Activated effector memory CD4-positive, alpha-beta T cell treated with Interleukin-2 at 50 U/mL for 16 hours (primary cell): ENCODE data around the gene GJC1.
A peak's percentile ranks its signal among the peaks of the same experiment; 100 is the strongest.

Source experiments
- DNase-seq: peaks from one replicate; pipeline ENCODE4 v3.0.0-alpha.2; 2020

GJC1 gene

DNA sequence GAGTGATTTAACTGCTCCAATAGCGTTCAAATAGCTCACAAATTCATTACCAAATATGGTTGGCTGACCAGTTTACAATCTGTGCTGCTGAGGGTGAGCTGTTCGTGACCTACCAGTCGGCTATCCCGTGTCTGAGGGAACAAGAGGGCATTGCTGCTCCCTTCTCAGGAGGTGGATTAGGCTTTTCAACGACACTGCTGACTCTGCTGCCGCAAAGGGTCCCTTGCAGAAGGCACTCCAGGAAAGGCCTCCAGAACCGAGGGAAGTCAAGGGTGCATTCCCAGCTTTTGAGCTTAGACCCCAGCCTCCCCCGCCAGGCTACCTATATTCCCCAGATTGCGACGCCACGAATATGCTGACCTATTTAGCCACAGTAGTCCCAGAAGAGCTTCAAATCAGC lies 32.3 kb downstream of the GJC1 start:
- no peak for DNase-seq

DNA sequence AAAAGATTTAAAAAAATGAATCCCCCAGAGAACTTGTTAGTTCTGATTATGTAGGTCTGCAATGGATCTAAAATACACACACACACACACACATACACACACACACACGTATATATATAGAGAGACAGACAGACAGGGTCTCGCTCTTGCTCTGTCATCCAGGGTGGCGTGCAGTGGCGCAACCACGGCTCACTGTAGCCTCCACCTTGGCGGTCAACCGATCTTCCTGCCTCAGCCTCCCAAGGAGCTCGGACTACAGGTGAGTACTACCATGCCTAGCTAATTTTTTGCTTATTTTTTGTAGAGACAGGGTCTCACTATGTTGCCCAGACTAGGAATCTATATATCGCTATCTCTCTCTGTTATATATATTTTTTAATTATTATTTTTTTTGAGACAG lies 33.4 kb downstream of the GJC1 start:
- DNase-seq: no peak

DNA sequence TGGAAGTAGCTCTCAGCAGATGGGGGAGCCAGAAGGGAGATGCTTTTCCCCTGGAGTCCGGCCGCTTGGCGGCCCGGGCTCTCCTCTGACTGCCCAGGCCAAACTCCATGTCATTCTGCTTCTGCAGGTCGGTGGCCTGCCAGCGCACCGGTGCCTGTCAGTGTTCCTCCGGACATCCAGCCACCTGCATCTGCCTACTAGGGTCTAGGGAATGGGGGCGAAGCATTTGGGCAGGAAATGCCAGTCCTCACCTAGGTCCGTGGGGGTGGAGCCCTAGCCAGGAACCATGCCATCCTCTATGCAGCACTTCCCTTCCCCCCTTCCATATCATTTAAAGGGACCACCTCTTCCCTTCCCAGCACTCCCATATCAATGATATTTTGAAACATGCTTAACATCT lies 34.2 kb downstream of the GJC1 start:
- no peak for DNase-seq

DNA sequence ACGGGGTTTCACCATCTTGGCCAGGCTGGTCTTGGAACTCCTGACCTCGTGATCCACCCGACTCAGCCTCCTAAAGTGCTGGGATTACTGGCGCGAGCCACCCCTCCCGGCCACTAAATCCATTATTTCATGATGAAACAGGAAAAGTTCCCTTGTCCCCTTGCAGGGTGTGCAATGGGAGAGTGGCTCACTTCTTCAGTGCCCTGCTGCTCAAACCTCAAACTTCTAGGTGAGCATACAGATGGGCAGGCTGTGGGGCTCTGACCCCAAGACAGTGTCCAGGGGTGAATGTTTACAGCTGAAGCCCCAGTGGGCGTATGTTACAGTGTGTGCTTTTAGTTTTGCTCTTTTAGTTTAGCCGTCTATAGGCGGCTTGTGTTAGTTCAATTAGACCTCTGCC lies 34.7 kb downstream of the GJC1 start:
- DNase-seq: no peak

DNA sequence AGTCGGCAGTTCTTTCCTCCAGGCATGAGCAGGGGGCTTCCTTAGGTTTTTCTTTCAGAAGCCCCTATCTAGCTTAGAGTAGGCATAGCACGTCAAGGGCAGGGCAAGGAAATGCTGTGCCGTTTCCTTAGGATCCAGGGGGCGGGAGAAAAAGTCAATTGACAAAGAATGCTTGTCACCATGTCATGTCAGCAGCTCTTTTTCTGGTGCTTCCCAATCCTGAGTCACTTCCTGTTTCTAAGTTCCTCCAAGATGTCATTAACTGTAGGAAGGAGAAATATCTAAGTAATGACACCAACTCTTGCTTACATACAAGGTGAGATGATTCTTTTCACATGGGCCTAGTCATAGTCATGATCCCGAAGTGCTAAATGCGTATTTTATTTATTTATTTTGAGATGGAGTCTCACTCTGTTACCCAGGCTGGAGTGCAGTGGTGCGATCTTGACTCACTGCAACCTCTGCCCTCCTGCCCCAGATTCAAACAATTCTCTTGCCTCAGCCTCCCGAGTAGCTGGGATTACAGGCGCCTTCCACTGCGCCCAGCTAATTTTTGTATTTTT lies 35.2 kb downstream of the GJC1 start:
- no peak for DNase-seq

DNA sequence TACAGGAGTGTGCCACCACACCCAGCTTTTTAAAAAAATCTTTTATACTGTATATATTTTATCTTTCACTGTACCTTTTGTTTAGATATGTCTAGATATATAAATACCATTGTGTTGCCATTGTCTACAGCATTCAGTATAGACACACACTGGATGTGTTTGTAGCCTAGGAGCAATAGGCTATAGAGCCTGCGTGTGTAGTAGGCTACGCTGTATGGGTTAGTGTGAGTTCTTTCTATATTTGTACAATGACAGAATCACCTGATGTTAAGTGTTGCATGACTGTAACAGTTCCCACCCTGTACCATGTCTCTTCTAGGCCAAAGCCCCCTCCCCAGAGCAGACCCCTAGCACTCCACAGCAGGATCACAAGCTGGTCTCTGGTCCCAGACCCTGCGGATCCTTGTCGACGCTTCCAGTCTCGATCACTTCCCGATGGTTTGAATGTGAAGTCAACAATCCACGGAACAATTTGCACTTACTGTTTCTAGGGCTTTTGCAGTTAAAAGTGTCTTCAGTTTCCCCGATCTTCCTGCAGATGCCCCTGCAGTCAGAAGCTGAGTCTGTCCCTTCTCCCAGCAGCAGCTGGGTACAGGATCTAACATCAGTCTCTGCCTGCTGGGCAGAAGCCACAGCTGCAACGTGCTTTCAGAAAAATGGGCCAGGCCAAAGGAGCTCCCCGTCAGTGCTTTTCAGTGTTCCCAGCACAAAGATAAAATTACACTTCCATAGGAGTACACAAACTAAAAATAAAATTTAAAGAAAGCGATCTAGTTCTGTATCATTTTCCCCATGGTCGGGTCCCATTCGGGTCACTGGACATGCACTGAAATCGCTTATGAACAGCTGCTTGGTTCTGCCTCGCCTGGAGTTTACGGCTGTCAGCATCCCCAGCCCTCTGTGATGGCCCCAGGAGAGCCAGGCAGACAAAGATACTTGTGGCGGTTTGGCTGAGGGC lies 35.9 kb downstream of the GJC1 start:
- no peak for DNase-seq

DNA sequence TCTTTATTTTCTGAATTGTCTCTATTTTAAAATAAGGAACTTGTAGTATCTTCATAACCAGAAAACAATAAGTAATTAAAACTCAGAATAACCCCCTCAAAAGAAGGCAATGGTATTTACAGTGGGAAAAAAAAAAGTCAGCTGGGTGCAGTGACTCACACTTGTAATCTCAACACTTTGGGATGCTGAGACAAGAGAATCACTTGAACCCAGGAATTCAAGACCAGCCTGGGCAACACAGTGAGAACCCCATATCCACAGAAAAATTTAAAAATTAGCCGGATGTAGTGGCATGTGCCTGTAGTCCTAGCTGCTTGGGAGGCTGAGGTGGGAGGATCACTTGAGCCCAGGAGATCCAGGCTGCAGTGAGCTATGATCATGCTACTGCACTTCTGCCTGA lies 37.8 kb downstream of the GJC1 start:
- DNase-seq: no peak

DNA sequence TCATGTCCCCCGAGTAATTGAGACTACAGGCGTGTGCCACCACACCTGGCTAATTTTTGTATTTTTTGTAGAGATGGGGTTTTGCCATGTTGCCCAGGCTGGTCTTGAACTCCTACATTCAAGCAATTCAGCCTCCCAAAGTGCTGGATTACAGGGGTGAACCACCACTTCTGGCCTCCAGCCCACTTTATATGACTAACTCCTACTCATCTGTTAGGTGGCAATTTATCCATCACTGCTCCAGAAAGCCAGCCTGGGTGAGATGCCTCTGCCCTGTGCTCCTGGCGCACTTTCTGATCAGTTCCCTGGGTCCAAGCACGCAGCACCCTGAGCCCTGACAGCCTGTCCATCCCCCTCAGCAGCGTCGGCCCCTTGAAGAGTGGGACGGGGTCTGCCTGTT lies 41.9 kb downstream of the GJC1 start:
- no peak for DNase-seq

DNA sequence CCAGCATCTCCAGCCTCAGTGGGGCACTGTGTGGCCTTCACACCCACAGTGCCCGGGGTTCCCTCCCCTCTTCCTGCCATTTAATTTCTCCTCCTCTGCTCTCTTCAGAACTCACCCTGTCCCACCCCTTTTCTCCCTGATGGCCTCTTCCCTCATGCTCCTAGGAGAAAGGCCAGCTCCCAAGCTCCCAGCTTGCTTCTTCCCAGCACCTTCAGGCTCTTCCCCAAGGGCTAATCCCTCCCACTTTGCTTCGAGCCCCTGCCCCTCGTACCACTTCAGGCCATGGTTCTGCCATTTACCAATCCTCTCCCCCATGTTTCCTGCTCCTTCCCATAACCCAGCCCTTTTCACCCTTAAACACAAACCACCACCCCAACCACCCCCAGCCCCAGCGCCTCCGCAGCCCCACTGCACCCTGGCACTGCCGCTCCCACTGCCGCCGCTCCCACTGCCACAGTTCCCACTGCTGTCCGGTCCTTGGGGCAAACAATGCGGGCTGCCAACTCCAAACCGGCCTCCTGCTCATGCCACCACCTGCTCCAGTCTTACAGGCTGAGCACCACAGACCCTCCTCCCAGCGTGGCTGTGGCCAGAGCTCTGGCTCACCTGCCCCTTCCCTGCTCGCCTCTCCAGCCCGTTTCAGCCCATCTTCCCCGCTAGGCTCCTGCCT lies 42.7 kb downstream of the GJC1 start:
- DNase-seq: no peak

DNA sequence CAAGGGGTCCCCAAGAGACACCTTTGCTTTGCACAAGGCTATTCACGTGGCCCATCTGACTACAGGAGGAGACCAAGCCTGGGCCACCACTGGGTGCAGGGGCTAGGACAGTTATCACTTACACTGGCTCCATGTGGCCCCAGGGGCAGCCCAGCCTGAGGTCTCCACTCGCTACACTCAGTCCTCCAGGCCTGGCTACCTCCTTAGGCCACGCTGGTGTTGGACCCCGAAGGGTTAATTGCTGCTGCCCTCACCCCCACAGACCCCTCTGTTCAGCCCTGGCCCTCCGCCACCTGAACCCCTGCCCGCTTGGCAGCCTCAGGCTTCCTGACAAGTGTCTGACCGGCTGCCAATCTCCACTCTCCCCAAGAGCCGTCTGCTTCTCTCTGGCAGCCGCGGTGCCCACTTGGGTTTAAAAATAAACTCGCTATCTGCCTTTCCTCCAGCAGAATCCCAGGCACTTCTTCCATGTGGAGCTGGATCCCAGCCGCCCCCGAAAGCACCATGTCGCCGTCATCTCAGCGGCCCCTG lies 43.5 kb downstream of the GJC1 start:
- no peak for DNase-seq

DNA sequence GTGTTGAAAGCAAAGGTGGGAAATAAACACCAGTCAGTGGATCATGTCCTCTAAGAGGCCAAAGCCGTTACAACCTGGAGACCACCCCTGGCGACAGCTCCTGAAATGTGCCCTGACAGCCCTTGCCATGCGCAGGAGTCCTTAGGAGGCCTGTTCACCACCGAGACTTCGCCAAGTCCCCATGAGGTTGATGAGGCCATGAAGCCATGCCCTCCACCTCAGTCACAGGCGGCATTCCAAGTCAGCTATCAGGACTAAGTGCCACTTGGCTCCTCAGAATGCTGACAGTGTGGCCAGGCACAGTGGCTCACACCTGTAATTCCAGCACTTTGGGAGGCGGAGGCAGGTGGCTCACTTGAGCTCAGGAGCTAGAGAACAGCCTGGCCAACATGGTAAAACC lies 44.2 kb downstream of the GJC1 start:
- DNase-seq: no peak

DNA sequence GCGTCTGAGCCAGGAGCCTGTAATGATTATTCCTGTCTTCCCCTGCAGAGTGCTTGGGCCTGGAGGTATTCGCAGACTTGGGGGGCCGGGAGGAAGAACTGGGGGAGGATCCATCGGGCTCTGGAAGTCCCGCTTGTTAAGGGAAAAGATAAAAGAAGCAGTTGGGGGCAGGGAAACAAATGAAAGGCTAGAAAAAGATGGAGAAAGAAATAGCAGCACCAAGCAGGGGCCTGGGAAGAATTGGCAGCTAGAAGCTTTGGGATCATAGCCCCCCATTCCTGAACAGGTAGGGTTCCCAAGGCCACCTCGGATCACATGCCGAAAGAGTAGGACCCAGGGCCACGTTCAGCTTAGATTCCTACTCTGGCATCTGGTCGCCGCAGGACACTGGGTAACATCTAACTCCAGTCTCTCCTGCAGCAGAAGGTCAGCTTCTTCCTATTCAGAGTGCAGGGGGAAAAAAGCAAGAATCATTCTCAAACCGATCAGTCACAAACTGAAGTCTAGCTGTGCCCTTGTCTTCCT lies 47.7 kb downstream of the GJC1 start:
- DNase-seq: no peak

DNA sequence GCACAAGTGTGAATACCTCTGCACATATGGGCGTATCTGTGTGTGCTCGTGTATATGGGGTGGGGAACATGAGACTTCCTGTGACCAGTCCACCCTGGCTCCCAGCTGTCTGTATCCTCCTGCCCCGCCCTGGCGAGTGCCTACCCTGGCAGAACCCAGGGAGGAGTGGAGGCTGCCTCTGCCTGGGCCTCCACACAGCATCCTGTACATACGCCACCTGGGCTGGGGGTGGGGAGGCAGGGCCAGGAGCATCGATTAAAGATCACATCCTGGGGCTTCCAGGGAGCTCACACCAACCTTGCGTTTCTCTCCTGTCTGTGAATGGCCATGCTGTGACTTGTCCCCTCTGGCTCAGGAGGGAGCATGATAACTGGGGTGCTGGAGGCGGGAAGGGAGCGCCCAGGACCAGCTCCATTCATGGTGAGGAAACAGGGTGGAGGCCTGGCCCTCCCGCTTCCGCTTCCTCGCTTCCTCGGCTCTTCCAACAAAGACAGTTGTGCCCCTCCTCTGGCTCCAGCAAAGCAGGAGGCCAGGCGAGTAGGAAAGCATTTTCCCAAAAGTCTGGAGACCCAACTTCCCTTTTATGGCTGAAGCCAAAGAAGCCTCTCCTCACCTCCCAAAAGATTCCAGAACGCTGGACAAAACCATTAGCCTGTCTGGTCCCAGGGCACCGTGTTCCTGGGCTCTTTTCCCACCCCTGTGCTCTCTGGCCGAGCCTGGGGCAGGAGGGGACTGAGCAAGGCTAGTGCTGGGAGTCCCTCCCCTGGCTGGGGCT lies 48.3 kb downstream of the GJC1 start:
- no peak for DNase-seq

DNA sequence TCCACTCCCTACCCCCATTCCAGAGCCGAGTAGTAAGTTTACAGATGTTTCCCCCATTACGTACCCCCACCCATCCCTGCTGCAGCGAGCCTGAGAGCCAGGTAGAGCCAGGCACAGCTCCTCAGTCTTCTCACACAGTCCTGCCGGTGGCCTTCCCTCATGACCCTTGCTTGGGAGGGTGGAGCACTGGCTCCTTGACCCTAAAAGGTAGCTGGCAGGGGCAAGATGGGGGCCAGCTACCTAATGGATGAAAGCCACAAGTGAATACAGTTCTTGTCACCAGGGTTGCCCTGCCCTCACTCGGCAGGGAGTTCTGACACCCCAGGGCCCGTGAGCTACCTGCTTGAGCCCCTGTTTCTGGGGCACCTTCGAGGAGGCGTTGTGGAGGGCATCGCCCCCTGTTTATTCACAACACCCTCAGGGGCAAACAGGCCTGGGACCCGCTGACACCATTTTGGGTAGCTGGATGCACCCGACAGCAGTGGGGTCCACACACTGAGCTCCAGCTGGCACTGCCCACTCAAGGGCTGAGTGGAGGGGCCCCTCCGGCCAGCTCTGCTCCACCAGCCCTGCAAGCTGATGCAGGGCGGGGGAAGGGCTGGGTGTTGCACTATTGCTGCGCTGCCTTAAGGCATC lies 49.1 kb downstream of the GJC1 start:
- no peak for DNase-seq

DNA sequence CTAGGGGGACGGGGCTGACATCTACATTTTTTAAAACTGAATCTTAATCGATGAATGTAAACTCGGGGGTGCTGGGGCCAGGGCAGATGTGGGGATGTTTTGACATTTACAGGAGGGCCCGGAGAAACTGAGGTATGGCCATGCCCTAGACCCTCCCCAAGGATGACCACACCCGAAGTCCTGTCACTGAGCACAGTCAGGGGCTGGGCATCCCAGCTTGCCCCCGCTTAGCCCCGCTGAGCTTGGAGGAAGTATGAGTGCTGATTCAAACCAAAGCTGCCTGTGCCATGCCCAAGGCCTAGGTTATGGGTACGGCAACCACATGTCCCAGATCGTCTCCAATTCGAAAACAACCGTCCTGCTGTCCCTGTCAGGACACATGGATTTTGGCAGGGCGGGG lies 49.9 kb downstream of the GJC1 start:
- no peak for DNase-seq

DNA sequence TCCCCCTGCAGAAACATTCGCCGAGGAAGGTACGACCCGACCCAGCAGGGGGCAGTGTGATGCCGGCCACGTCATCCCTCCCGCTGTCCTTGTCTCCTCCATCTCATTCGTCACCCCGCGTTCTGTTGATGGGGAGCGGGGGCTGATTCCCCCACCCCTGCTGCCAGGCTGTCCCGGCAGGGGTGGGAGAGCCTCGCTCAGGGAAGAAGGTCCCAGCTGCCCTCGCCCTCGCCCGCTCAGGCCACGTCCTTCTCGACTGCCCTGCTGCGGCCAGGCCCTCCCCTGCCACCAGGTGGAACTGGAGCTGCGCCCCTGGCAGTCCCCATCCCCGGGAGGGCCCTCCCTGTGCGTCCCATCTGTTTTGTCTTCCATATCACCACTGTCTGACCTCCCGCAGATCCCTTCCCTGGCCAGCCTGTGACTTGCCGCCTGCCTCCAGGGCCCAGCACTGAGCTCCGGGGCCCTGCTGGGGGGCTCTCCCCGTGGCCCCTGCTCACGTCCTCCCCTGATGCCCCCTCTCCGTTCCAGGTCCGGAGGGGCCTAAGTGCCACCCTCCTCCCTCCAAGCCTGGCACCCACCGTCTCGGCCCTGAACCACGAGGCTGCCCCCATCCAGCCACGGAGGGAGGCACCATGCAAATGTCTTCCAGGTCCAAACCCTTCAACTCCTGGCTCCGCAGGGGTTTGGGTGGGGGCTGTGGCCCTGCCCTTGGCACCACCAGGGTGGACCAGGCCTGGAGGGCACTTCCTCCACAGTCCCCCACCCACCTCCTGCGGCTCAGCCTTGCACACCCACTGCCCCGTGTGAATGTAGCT lies 50.7 kb downstream of the GJC1 start:
- DNase-seq: peak; percentile 73

DNA sequence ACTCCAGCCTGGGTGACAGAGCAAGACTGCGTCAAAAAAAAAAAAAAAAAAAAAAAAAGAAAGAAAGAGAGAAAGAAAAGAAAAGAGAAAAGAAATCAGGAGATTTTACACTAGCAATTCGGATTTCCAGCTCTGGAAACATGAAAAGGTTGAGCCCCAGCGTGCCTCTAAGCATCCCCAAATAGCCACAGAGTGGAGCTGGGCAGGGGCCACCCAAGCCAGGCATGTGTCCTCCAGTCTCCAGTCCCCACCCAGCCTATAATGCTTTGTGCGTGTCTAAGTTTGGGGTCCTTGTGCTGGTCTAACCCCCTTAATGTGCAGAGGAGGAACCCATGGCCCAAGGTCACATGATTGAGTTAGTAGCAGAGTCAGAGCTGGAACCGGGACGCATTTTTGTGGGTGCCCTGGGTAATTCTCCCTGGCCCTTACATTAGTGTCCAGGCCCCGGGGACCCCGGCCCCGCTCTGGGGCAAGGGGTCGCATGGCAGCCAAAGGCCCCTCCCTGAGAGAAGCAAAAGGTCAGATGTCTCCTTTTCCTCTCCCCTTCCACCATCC lies 51.4 kb downstream of the GJC1 start:
- no peak for DNase-seq

DNA sequence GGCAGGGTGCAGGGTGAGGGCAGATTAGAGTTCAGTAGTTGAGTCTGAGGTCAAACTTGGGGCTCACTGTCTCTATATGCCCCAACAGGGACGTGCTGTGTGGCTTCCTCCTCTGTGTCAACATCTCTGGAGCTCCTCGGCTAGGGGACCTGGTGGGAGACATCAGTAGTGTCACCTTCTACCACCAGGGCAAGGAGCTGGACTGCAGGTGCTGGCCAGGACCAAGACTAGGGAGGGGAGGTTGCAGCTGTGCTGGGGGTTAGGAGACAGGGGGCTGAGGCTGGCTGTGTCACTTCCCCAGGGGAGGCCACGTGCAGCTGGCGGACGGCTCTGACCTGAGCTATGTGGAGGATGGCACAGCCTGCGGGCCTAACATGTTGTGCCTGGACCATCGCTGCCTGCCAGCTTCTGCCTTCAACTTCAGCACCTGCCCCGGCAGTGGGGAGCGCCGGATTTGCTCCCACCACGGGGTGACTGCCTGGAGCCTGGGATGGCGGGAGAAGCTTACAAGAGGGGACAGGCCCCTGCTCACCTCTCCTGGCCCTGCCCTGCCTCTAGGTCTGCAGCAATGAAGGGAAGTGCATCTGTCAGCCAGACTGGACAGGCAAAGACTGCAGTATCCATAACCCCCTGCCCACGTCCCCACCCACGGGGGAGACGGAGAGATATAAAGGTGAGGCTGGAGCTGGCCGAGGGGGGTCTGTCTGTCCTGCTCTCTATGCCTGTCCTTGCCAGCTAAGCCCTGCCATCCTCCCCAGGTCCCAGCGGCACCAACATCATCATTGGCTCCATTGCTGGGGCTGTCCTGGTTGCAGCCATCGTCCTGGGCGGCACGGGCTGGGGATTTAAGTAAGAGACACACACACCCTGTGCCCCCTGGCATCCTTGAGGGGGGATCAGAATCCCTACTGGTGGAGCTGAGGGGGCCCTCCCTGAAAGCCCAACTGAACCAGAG lies 52.4 kb downstream of the GJC1 start:
- no peak for DNase-seq

DNA sequence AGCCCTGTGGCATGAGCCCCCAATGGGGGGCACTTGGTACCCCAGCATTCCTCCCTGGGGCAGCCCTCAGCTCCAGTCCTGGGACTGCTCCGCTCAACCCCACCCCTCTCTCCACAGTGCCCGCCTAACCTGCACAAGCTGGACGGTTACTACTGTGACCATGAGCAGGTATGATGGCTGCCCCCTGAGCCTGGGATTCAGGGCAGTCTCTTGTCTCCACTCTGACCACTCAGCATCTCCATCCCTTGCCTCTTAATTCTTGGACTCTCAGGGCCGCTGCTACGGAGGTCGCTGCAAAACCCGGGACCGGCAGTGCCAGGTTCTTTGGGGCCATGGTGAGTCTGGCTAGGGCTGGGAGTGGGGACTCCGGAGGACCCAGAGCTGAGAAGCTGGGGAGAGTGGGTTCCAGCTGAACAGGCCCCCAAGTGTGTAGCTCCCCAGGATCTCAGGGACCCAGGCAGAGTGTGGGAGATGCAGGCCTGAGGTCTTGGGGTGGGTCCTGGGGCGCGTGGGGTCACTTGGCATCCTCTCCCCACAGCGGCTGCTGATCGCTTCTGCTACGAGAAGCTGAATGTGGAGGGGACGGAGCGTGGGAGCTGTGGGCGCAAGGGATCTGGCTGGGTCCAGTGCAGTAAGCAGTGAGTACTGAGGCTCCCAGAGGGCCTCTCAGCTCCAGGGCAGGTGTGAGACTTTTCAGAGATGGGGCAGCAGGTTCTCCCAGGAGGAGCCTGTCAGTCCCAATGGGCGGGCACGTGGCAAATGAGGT lies 53.3 kb downstream of the GJC1 start:
- DNase-seq: no peak
